ES-I3 (cell line): ENCODE results near the gene PRKCZ.

Experiments
- H3K36me3 ChIP-seq: 2 replicates; pipeline ENCODE4 v1.6.1; 2013; ENCODE audit warnings: mild to moderate bottlenecking, low read length, control low read depth, moderate library complexity; ENCODE audit not compliant: insufficient read depth
- H3K4me1 ChIP-seq: 2 replicates; pipeline ENCODE4 v1.6.1; 2013; ENCODE audit warnings: mild to moderate bottlenecking, control low read depth, low read length; ENCODE audit not compliant: insufficient read depth
- H3K9ac ChIP-seq: 2 replicates; pipeline ENCODE4 v1.6.1; 2013; ENCODE audit warnings: low read depth, mild to moderate bottlenecking, low read length, moderate library complexity
- H3K9me3 ChIP-seq: 2 replicates; pipeline ENCODE4 v1.6.1; 2013; ENCODE audit warnings: mild to moderate bottlenecking, low read length, moderate library complexity; ENCODE audit not compliant: control insufficient read depth, insufficient read depth

Gene PRKCZ

GRCh38 chr1:2055911-2056575 is 5.8 kb downstream of the PRKCZ start:
- no peaks in the 10 kb centered on the region for H3K9me3 ChIP-seq
- H3K9ac ChIP-seq = no peak overlapping the region
- no peaks in the 10 kb centered on the region for H3K4me1 ChIP-seq
- 0 out of 2 replicates have a peak, but pooled peaks cover 5% of the 10 kb centered on the region for H3K36me3 ChIP-seq

- Histone ChIP-seq H3K36me3 (0 out of 2 replicates have a peak, but pooled peaks cover 5% of the 10 kb centered on the region), H3K9me3 (no peaks in the 10 kb centered on the region), H3K9ac (no peak overlapping the region), H3K4me1 (no peaks in the 10 kb centered on the region)
Observed at GRCh38 chr1:2056955-2057590, 6.9 kb downstream of the PRKCZ start.

- H3K9ac ChIP-seq = no peak overlapping the region
- no peaks in the 10 kb centered on the region for H3K9me3 ChIP-seq
- no peaks in the 10 kb centered on the region for H3K4me1 ChIP-seq
- H3K36me3 ChIP-seq = 0 out of 2 replicates have a peak, but pooled peaks cover 5% of the 10 kb centered on the region
Observed at GRCh38 chr1:2059290-2059953, 9.2 kb downstream of the PRKCZ start.

GRCh38 chr1:2060072-2060471 is 9.9 kb downstream of the PRKCZ start:
- Histone ChIP-seq H3K9ac (no peak overlapping the region), H3K36me3 (peaks cover 5% of the 10 kb centered on the region; the same call in 1 of the 2 replicates), H3K4me1 (no peaks in the 10 kb centered on the region), H3K9me3 (no peaks in the 10 kb centered on the region)

- Histone ChIP-seq H3K9ac (no peak overlapping the region), H3K36me3 (peaks cover 5% of the 10 kb centered on the region; the same call in 1 of the 2 replicates), H3K4me1 (no peaks in the 10 kb centered on the region), H3K9me3 (no peaks in the 10 kb centered on the region)
Observed at GRCh38 chr1:2060535-2060934, 10.3 kb downstream of the PRKCZ start.

- no peak overlapping the region for H3K9ac ChIP-seq
Observed at GRCh38 chr1:2061065-2061778, 11.0 kb downstream of the PRKCZ start.

GRCh38 chr1:2065699-2066098 is 15.5 kb downstream of the PRKCZ start:
- Histone ChIP-seq H3K9ac (no peak overlapping the region), H3K9me3 (no peaks in the 10 kb centered on the region), H3K36me3 (no peaks in the 10 kb centered on the region; the same call in 1 of the 2 replicates), H3K4me1 (no peaks in the 10 kb centered on the region)

More at GRCh38 chr1:2061065-2061778, 11.0 kb downstream of the PRKCZ start:
- H3K4me1 ChIP-seq = no peaks in the 10 kb centered on the region
- no peaks in the 10 kb centered on the region for H3K9me3 ChIP-seq
- H3K36me3 ChIP-seq = peaks cover 5% of the 10 kb centered on the region; the same call in 1 of the 2 replicates

- H3K9ac ChIP-seq = no peak overlapping the region
- no peaks in the 10 kb centered on the region for H3K9me3 ChIP-seq
- no peaks in the 10 kb centered on the region for H3K4me1 ChIP-seq
- H3K36me3 ChIP-seq = no peaks in the 10 kb centered on the region; the same call in 1 of the 2 replicates
Observed at GRCh38 chr1:2067393-2067792, 17.2 kb downstream of the PRKCZ start.

GRCh38 chr1:2067981-2068380 is 17.8 kb downstream of the PRKCZ start:
- no peaks in the 10 kb centered on the region; the same call in 1 of the 2 replicates for H3K36me3 ChIP-seq
- no peak overlapping the region for H3K9ac ChIP-seq
- no peaks in the 10 kb centered on the region for H3K4me1 ChIP-seq

GRCh38 chr1:2068951-2069350 is 18.7 kb downstream of the PRKCZ start:
- H3K9ac ChIP-seq = no peak overlapping the region
- no peaks in the 10 kb centered on the region for H3K9me3 ChIP-seq
- no peaks in the 10 kb centered on the region for H3K4me1 ChIP-seq
- no peaks in the 10 kb centered on the region; the same call in 1 of the 2 replicates for H3K36me3 ChIP-seq

More at GRCh38 chr1:2067981-2068380, 17.8 kb downstream of the PRKCZ start:
- H3K9me3 ChIP-seq = no peaks in the 10 kb centered on the region

- H3K4me1 ChIP-seq = no peaks in the 10 kb centered on the region
- no peaks in the 10 kb centered on the region for H3K9me3 ChIP-seq
- H3K36me3 ChIP-seq = no peaks in the 10 kb centered on the region
- H3K9ac ChIP-seq = no peak overlapping the region
Observed at GRCh38 chr1:2070016-2070415, 19.8 kb downstream of the PRKCZ start.

- H3K9me3 ChIP-seq = no peaks in the 10 kb centered on the region
- H3K9ac ChIP-seq = no peak overlapping the region
- no peaks in the 10 kb centered on the region for H3K36me3 ChIP-seq
- H3K4me1 ChIP-seq = no peaks in the 10 kb centered on the region
Observed at GRCh38 chr1:2070800-2071530, 20.8 kb downstream of the PRKCZ start.

GRCh38 chr1:2072109-2072806 is 22.0 kb downstream of the PRKCZ start:
- no peaks in the 10 kb centered on the region for H3K4me1 ChIP-seq
- H3K9me3 ChIP-seq = no peaks in the 10 kb centered on the region
- peaks cover 3% of the 10 kb centered on the region for H3K36me3 ChIP-seq
- no peak overlapping the region for H3K9ac ChIP-seq
